H9 (cell line): ENCODE measurements around the gene KIAA1671. TPM values are rescaled to one million over a fixed set of nuclear protein-coding genes. Genes with fewer than 3 reads are reported as not detected.

Experiments
- DNase-seq: peaks from one replicate; pipeline ENCODE4 v3.0.0-alpha.2; 2017
- H2AFZ ChIP-seq: one replicate; pipeline ENCODE4 v1.6.1; 2013; ENCODE audit warnings: mild to moderate bottlenecking, low read length, control low read depth, moderate library complexity
- H2AK5ac ChIP-seq: 2 replicates; pipeline ENCODE4 v1.6.1; 2013; ENCODE audit warnings: low read length, control low read depth, mixed read lengths; ENCODE audit not compliant: insufficient read length
- H2BK120ac ChIP-seq: one replicate; pipeline ENCODE4 v1.6.1; 2013; ENCODE audit warnings: low read depth, mild to moderate bottlenecking, low read length, control low read depth, inconsistent platforms; ENCODE audit not compliant: poor library complexity, severe bottlenecking
- H2BK12ac ChIP-seq: 2 replicates; pipeline ENCODE4 v1.6.1; 2013; ENCODE audit warnings: low read length, control low read depth, mixed read lengths, low read depth; ENCODE audit not compliant: insufficient read length
- H2BK15ac ChIP-seq: 2 replicates; pipeline ENCODE4 v1.6.1; 2013; ENCODE audit warnings: low read depth, low read length, control low read depth
- H2BK20ac ChIP-seq: one replicate; pipeline ENCODE4 v1.6.1; 2013; ENCODE audit warnings: low read depth, mild to moderate bottlenecking, low read length, control low read depth, inconsistent platforms; ENCODE audit not compliant: poor library complexity, severe bottlenecking
- H2BK5ac ChIP-seq: 2 replicates; pipeline ENCODE4 v1.6.1; 2013; ENCODE audit warnings: low read length, control low read depth, mixed read lengths; ENCODE audit not compliant: insufficient read length
- H3K14ac ChIP-seq: 2 replicates; pipeline ENCODE4 v1.6.1; 2013; ENCODE audit warnings: low read length, control low read depth; ENCODE audit not compliant: insufficient read depth
- H3K18ac ChIP-seq: 2 replicates; pipeline ENCODE4 v1.6.1; 2013; ENCODE audit warnings: low read depth, mild to moderate bottlenecking, mixed read lengths, low read length, control low read depth; ENCODE audit not compliant: insufficient read length
- H3K23ac ChIP-seq: 2 replicates; pipeline ENCODE4 v1.6.1; 2013; ENCODE audit warnings: low read length, control low read depth, mixed read lengths, low read depth; ENCODE audit not compliant: insufficient read length
- H3K23me2 ChIP-seq: 2 replicates; pipeline ENCODE4 v1.6.1; 2013; ENCODE audit warnings: low read depth, mild to moderate bottlenecking, mixed read lengths, low read length, control low read depth; ENCODE audit not compliant: insufficient read length, poor library complexity, severe bottlenecking
- H3K27ac ChIP-seq: 2 replicates; pipeline ENCODE4 v1.5.1; 2013; ENCODE audit warnings: low read length, control low read depth, mixed read lengths, low read depth; ENCODE audit not compliant: insufficient read length
- H3K27me3 ChIP-seq: 2 replicates; pipeline ENCODE4 v1.6.1; 2013; ENCODE audit warnings: low read length, control low read depth, inconsistent platforms; ENCODE audit not compliant: insufficient read depth
- H3K4ac ChIP-seq: 2 replicates; pipeline ENCODE4 v1.6.1; 2013; ENCODE audit warnings: low read depth, mild to moderate bottlenecking, control low read depth, inconsistent platforms, low read length, moderate library complexity
- H3K4me1 ChIP-seq: 2 replicates; pipeline ENCODE4 v1.6.1; 2013; ENCODE audit warnings: low read length, control low read depth, inconsistent platforms; ENCODE audit not compliant: insufficient read depth
- H3K4me2 ChIP-seq: 2 replicates; pipeline ENCODE4 v1.6.1; 2013; ENCODE audit warnings: low read length, control low read depth, mixed read lengths; ENCODE audit not compliant: insufficient read length, insufficient read depth
- H3K56ac ChIP-seq: 2 replicates; pipeline ENCODE4 v1.6.1; 2013; ENCODE audit warnings: low read depth, mild to moderate bottlenecking, mixed read lengths, low read length, control low read depth; ENCODE audit not compliant: insufficient read length
- H3K79me1 ChIP-seq: 2 replicates; pipeline ENCODE4 v1.6.1; 2013; ENCODE audit warnings: low read depth, mild to moderate bottlenecking, moderate library complexity, low read length, control low read depth, inconsistent platforms; ENCODE audit not compliant: insufficient read depth, poor library complexity, severe bottlenecking
- H3K79me2 ChIP-seq: 2 replicates; pipeline ENCODE4 v1.6.1; 2013; ENCODE audit warnings: low read length, control low read depth, inconsistent platforms; ENCODE audit not compliant: insufficient read depth
- H3K9ac ChIP-seq: 2 replicates; pipeline ENCODE4 v1.6.1; 2013; ENCODE audit warnings: low read length, control low read depth, mixed read lengths; ENCODE audit not compliant: insufficient read length; ENCODE audit errors: extremely low read depth
- H3K9me3 ChIP-seq: one replicate; pipeline ENCODE4 v1.6.1; 2013; ENCODE audit warnings: low read depth, low read length, inconsistent platforms; ENCODE audit not compliant: control insufficient read depth
- H3T11ph ChIP-seq: one replicate; pipeline ENCODE4 v1.6.1; 2013; ENCODE audit warnings: mild to moderate bottlenecking, low read length, control low read depth, inconsistent platforms
- H4K20me1 ChIP-seq: one replicate; pipeline ENCODE4 v1.6.1; 2013; ENCODE audit not compliant: control insufficient read depth, insufficient read length, insufficient read depth
- H4K5ac ChIP-seq: 2 replicates; pipeline ENCODE4 v1.6.1; 2013; ENCODE audit warnings: low read depth, mild to moderate bottlenecking, mixed read lengths, low read length, control low read depth; ENCODE audit not compliant: insufficient read length
- H4K8ac ChIP-seq: replicated peaks from 2 replicates; pipeline ENCODE4 v1.6.1; 2013; ENCODE audit warnings: low read length, control low read depth, mixed read lengths, low read depth; ENCODE audit not compliant: insufficient read length
- H4K91ac ChIP-seq: 2 replicates; pipeline ENCODE4 v1.6.1; 2013; ENCODE audit warnings: low read depth, mild to moderate bottlenecking, moderate library complexity, mixed read lengths, low read length, control low read depth; ENCODE audit not compliant: insufficient read length
- H3K27ac Mint-ChIP-seq, 3 experiments: 2 replicates in 2 of 3; 3 replicates in 1 of 3; pipeline ENCODE4 v1.8.0; 2020 to 2021; ENCODE audit warnings: mixed read lengths in 3 of 3, mild to moderate bottlenecking in 1 of 3, moderate library complexity in 1 of 3
- H3K27me3 Mint-ChIP-seq: 2 replicates; pipeline ENCODE4 v1.8.0; 2021; ENCODE audit warnings: low read depth, mild to moderate bottlenecking, moderate library complexity, mixed read lengths
- H3K36me3 Mint-ChIP-seq, 3 experiments: 2 replicates in 2 of 3; 3 replicates in 1 of 3; pipeline ENCODE4 v1.8.0; 2020 to 2021; ENCODE audit warnings: low read depth in 3 of 3, mixed read lengths in 3 of 3; ENCODE audit not compliant: insufficient read depth in 1 of 3
- H3K4me1 Mint-ChIP-seq, 2 experiments: 2 replicates each; pipeline ENCODE4 v1.8.0; 2020; ENCODE audit warnings: mixed read lengths in 2 of 2
- H3K4me3 Mint-ChIP-seq, 2 experiments: 2 replicates in 1 of 2; 3 replicates in 1 of 2; pipeline ENCODE4 v1.8.0; 2020 to 2021; ENCODE audit warnings: mild to moderate bottlenecking in 2 of 2, mixed read lengths in 2 of 2, moderate library complexity in 1 of 2
- H3K9me3 Mint-ChIP-seq, 2 experiments: 2 replicates in 1 of 2; 3 replicates in 1 of 2; pipeline ENCODE4 v1.8.0; 2020; ENCODE audit warnings: mild to moderate bottlenecking in 2 of 2, mixed read lengths in 2 of 2, moderate library complexity in 1 of 2
- WGBS: extraction: QIAGEN DNeasy Blood & Tissue Kit; methylation state at CpG from one replicate; pipeline ENCODE4 v1.1.7; 2013; ENCODE audit warnings: missing lambda C conversion rate, low lambda C conversion rate, mixed read lengths; ENCODE audit not compliant: insufficient read length; ENCODE audit errors: extremely low coverage; 5-methylcytosine and 5-hydroxymethylcytosine counted together
- total RNA-seq: library from RNA; stranded (reverse); gene quantifications from 2 replicates; pipeline ENCODE4 v1.2.1, GENCODE V29; 2021
- TF ChIP-seq, protein P1 (sequence below): fragments of 200-600 bp; sonication (generic); conservative IDR thresholded peaks from 3 replicates; pipeline ENCODE4 v1.8.0; 2021; ENCODE audit warnings: antibody characterized with exemption, mild to moderate bottlenecking

Gene KIAA1671
- total RNA-seq, 1 experiment from 2014 or later: 22.6 TPM

DNA sequence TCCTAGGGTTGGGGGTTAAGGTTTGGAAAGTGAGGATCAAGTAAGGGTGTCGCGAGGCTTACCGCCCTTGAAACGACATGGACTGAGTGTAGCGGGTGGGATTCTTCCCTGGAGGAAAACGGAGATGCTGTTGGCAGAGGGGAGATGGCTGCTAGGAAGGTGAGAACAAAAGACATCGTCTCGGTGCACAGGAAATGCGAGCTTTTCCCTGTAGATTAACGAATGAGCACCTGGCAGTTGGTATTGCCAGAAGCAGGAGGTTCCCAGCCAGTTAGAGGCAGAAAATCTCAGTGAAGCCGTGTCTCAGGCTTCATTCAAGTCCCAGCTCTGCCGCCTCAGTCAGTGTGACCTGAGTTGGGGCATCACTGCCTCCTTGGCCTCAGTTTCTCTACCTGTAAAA, 4.6 kb upstream of the KIAA1671 start:
- no peaks in the 10 kb centered on the region for H3K79me1 ChIP-seq
- peak overlapping the region; percentile 59 to 96 (median 91); a peak in 6 of 7 replicates for H3K27ac Mint-ChIP-seq
- peaks cover 32 to 35% of the 10 kb centered on the region in 2 experiments for H3K4me1 Mint-ChIP-seq
- no peaks in the 10 kb centered on the region for H3K36me3 Mint-ChIP-seq
- no peak overlapping the region for H4K8ac ChIP-seq
- no peaks in the 10 kb centered on the region for H3K27me3 ChIP-seq
- no peak overlapping the region for H2BK15ac ChIP-seq
- H3K4me3 Mint-ChIP-seq: 0 out of 5 replicates have a peak overlapping the region, but pooled peaks of 1 of the 2 experiments have one; percentile 2
- no peak overlapping the region for H2BK20ac ChIP-seq
- peaks cover 5% of the 10 kb centered on the region; the same call in 1 of the 2 replicates for H3K4me1 ChIP-seq
- no peak overlapping the region for H2AK5ac ChIP-seq
- peak; percentile 49 for DNase-seq
- H3K9me3 ChIP-seq: no peaks in the 10 kb centered on the region
- no peak overlapping the region for H3K4ac ChIP-seq
- no peak overlapping the region for H3K27ac ChIP-seq
- TF ChIP-seq, protein P1, sequence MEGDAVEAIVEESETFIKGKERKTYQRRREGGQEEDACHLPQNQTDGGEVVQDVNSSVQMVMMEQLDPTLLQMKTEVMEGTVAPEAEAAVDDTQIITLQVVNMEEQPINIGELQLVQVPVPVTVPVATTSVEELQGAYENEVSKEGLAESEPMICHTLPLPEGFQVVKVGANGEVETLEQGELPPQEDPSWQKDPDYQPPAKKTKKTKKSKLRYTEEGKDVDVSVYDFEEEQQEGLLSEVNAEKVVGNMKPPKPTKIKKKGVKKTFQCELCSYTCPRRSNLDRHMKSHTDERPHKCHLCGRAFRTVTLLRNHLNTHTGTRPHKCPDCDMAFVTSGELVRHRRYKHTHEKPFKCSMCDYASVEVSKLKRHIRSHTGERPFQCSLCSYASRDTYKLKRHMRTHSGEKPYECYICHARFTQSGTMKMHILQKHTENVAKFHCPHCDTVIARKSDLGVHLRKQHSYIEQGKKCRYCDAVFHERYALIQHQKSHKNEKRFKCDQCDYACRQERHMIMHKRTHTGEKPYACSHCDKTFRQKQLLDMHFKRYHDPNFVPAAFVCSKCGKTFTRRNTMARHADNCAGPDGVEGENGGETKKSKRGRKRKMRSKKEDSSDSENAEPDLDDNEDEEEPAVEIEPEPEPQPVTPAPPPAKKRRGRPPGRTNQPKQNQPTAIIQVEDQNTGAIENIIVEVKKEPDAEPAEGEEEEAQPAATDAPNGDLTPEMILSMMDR: no peak
- no peaks in the 10 kb centered on the region; a peak in 2 of 5 replicates for H3K9me3 Mint-ChIP-seq
- H3K23ac ChIP-seq: no peak overlapping the region
- no peak overlapping the region for H4K5ac ChIP-seq
- H3T11ph ChIP-seq: no peak overlapping the region
- H2AFZ ChIP-seq: no peak overlapping the region
- H3K18ac ChIP-seq: peak overlapping the region; percentile 43
- H2BK120ac ChIP-seq: no peak overlapping the region
- WGBS: no CpG with 5 or more reads among the region's 12 CpGs
- no peak overlapping the region for H3K9ac ChIP-seq
- H3K23me2 ChIP-seq: peaks cover under 1% of the 10 kb centered on the region
- 0 out of 2 replicates have a peak overlapping the region, but pooled peaks have one; percentile 18 for H3K14ac ChIP-seq
- no peak overlapping the region for H3K4me2 ChIP-seq
- no peaks in the 10 kb centered on the region for H4K20me1 ChIP-seq
- no peak overlapping the region for H2BK12ac ChIP-seq
- H3K27me3 Mint-ChIP-seq: no peaks in the 10 kb centered on the region; the same call in 1 of the 2 replicates
- H3K79me2 ChIP-seq: no peaks in the 10 kb centered on the region
- no peak overlapping the region for H3K56ac ChIP-seq
- H4K91ac ChIP-seq: no peak overlapping the region
- no peak overlapping the region for H2BK5ac ChIP-seq
